OCI-LY7 (cell line): ENCODE results near the gene FGA. TPM values are rescaled to one million over a fixed set of nuclear protein-coding genes. Genes with fewer than 3 reads are reported as not detected.

Source experiments
- BruUV-seq: library from RNA; stranded (reverse); fragments of 400-500 nt; replicated peaks from 2 replicates; lab custom pipeline; 2021; lab: Mats Ljungman, UMichigan
- CTCF ChIA-PET: fragments of 300-600 bp; sonication (Branson Sonifier 250); formaldehyde crosslinking; loops from one replicate; lab custom pipeline; 2022; ENCODE audit warnings: antibody characterized with exemption; ENCODE audit not compliant: unreplicated experiment; lab: Charles Lee
- POLR2A ChIA-PET: fragments of 300-600 bp; sonication (Branson Sonifier 250); formaldehyde crosslinking; loops from one replicate; lab custom pipeline; 2022; ENCODE audit warnings: antibody characterized with exemption; lab: Charles Lee
- DNase-seq: peaks from one replicate; pipeline ENCODE4 v3.0.0-alpha.2; 2015; ENCODE audit warnings: low spot score
- H2AFZ ChIP-seq: fragments of 200-600 bp; sonication (generic), shearing (Covaris generic); 2 replicates; pipeline ENCODE4 v1.6.1; 2014; ENCODE audit warnings: mild to moderate bottlenecking, antibody characterized with exemption, low read length, moderate library complexity
- H3K27ac ChIP-seq: fragments of 200-600 bp; sonication (generic); 2 replicates; pipeline ENCODE4 v1.5.1; 2014; ENCODE audit warnings: mixed run types, low read depth, mild to moderate bottlenecking, moderate library complexity, low read length, inconsistent platforms; ENCODE audit not compliant: poor library complexity, severe bottlenecking
- H3K36me3 ChIP-seq: fragments of 200-600 bp; sonication (generic); 2 replicates; pipeline ENCODE4 v1.6.1; 2014; ENCODE audit warnings: mild to moderate bottlenecking, antibody characterized with exemption, low read length, moderate library complexity, mixed read lengths; ENCODE audit not compliant: insufficient read depth
- H3K4me1 ChIP-seq: fragments of 200-600 bp; sonication (generic); 2 replicates; pipeline ENCODE4 v1.5.1; 2014; ENCODE audit warnings: mild to moderate bottlenecking, low read length; ENCODE audit not compliant: insufficient read depth, poor library complexity, severe bottlenecking
- H3K4me2 ChIP-seq: fragments of 200-600 bp; sonication (generic); 2 replicates; pipeline ENCODE4 v1.6.1; 2014; ENCODE audit warnings: mild to moderate bottlenecking, low read length
- H3K4me3 ChIP-seq: fragments of 200-600 bp; sonication (generic); 2 replicates; pipeline ENCODE4 v1.5.1; 2014; ENCODE audit warnings: mild to moderate bottlenecking, low read depth, low read length; ENCODE audit not compliant: poor library complexity, severe bottlenecking
- H3K79me2 ChIP-seq: fragments of 200-600 bp; sonication (generic); 2 replicates; pipeline ENCODE4 v1.6.1; 2016; ENCODE audit warnings: low read depth, mild to moderate bottlenecking, low read length, moderate library complexity, mixed read lengths; ENCODE audit not compliant: insufficient read depth
- H3K9me2 ChIP-seq: fragments of 200-600 bp; sonication (generic); 2 replicates; pipeline ENCODE4 v1.6.1; 2016; ENCODE audit warnings: mild to moderate bottlenecking, low read length, mixed read lengths; ENCODE audit not compliant: insufficient read depth
- H3K9me3 ChIP-seq: fragments of 200-600 bp; sonication (generic); 2 replicates; pipeline ENCODE4 v1.6.1; 2014; ENCODE audit warnings: mild to moderate bottlenecking, mixed run types, low read length, mixed read lengths
- H4K20me1 ChIP-seq: fragments of 200-600 bp; sonication (generic); 2 replicates; pipeline ENCODE4 v1.6.1; 2014; ENCODE audit warnings: mild to moderate bottlenecking, antibody characterized with exemption, low read length, moderate library complexity, mixed read lengths; ENCODE audit not compliant: insufficient read depth
- CTCF ChIP-seq: fragments of 200-600 bp; sonication (generic); conservative IDR thresholded peaks from 2 replicates; pipeline ENCODE4 v1.5.1; 2014; ENCODE audit warnings: mild to moderate bottlenecking, antibody characterized with exemption, low read length, moderate library complexity, mixed read lengths
- EZH2phosphoT487 ChIP-seq: fragments of 200-600 bp; sonication (generic); IDR thresholded peaks from 2 replicates; pipeline ENCODE4 v1.6.1; 2018; ENCODE audit warnings: low read depth, borderline replicate concordance, mild to moderate bottlenecking, mixed run types, antibody characterized with exemption, low read length, moderate library complexity, mixed read lengths
- intact Hi-C: fragments of 100-400 bp; cut with micrococcal nuclease; formaldehyde crosslinking; loops from one replicate; pipeline ENCODE4 v1.10.0; 2022; ENCODE audit not compliant: unreplicated experiment
- total RNA-seq, 2 experiments: library from RNA; depleted of rRNA in 1 of 2; stranded (reverse); fragments of >200 nt in 1 of 2; shearing (Covaris generic) in 1 of 2; gene quantifications; 2 replicates each; pipeline ENCODE4 v1.2.3, GENCODE V29; 2014 to 2022

FGA gene
- total RNA-seq, 2 experiments from 2014 or later, result not detected

- Histone ChIP-seq H3K36me3 (no peaks in the 10 kb centered on the region), H3K9me3 (no peaks in the 10 kb centered on the region), H3K4me3 (no peak overlapping the region), H3K79me2 (no peaks in the 10 kb centered on the region), H4K20me1 (no peaks in the 10 kb centered on the region), H3K4me2 (no peak overlapping the region), H3K9me2 (no peaks in the 10 kb centered on the region), H3K4me1 (no peaks in the 10 kb centered on the region), H3K27ac (no peak overlapping the region), H2AFZ (no peak overlapping the region)
- no peak for DNase-seq
- no peak for TF ChIP-seq EZH2phosphoT487
- TF ChIP-seq CTCF, result no peak
- no TSS peak for BruUV-seq
- ChIA-PET POLR2A (interaction anchor here (1.2 to 1.7 kb wide), 2 partner anchors 12 to 57 kb away, joined by 3 to 7 read pairs; partner anchors contain the start of gene PLRG1), CTCF (no interaction called here)
- intact Hi-C loops, result no loop called here
These were observed 16.5 kb upstream of the FGA start for GRCh38 chr4:154606728-154607723.

- Histone ChIP-seq H3K9me3 (no peaks in the 10 kb centered on the region), H3K4me2 (no peak overlapping the region), H2AFZ (no peak overlapping the region), H4K20me1 (no peaks in the 10 kb centered on the region), H3K36me3 (no peaks in the 10 kb centered on the region), H3K9me2 (no peaks in the 10 kb centered on the region), H3K4me1 (no peaks in the 10 kb centered on the region), H3K79me2 (no peaks in the 10 kb centered on the region), H3K4me3 (no peak overlapping the region), H3K27ac (no peak overlapping the region)
- BruUV-seq, result no TSS peak
- intact Hi-C loops, result no loop called here
- TF ChIP-seq EZH2phosphoT487 (no peak), CTCF (no peak)
- ChIA-PET POLR2A (no interaction called here), CTCF (no interaction called here)
- DNase-seq, result no peak
These were observed 14.2 kb upstream of the FGA start for GRCh38 chr4:154604696-154605200.
